GM19463 (cell line): ENCODE measurements around the gene TAF11L6.
"Not testable (repeated sequence)": the region's sequence is repeated elsewhere in the genome, so short reads cannot be mapped to it uniquely, and the experiment has no call there.

ENCODE experiments used
- ATAC-seq: cut with Tn5 transposase; IDR thresholded peaks from one replicate; pipeline ENCODE4 v1.9.1; 2021; ENCODE audit warnings: mild to moderate bottlenecking, moderate library complexity; ENCODE audit not compliant: unreplicated experiment

Gene TAF11L6

DNA sequence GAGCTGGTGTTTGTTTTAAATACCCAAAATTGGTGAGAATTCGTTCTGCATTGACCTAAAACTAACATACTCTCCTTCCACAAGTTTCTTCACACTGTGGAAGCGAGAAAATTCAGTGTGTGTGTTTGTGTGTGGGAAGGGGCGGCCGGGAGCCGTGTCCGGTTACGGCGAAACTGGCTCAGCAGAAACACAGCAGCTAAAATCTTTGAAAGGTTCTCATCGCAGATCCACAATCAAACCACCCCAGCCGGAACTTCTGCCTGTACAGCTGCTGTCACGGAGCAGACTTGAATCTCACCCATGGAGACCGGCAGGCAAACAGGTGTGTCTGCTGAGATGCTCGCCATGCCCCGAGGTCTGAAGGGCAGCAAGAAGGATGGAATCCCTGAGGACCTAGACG, at the start of gene TAF11L6:
Gene TAF11L6, plus strand, starts transcription at position 301 of the 400 bp plus-strand sequence.
- ATAC-seq, result not testable (repeated sequence)

DNA sequence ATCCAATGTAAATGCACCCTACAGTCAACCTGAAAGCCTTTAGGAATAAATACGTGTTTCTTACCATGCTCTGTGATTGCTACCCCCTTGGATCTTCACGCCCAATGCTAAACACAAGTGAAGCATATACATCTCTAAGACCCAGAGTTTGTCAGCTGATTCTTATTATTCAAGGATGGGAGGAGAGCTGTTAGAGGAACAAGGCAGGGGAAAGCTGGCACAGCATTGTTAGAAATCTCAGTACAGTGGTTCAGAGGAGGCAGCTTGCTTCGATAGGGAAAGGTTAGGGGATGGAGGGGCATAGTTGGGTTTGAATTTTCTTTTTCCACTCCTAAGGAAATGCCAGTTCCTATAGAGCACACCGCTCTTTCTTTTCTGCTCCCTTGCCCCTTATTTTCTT, 47.1 kb upstream of the TAF11L6 start:
- no peak for ATAC-seq

DNA sequence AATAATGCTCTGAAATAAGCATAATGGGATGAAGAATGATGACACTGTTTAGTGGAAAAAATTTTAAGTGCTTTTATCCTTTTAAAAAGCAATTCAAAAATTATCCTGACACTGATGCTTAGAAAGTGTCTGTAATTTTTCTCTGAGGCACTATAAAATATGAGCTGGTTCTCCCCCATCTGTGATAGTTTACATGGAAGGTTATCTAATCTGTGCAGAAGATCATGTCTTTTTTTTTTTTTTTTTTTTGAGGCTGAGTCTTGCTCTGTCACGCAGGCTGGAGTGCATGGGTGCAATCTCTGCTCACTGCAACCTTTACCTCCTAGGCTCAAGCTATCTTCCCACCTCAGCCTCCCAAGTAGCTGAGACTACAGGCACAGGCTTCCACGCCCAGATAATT, 45.7 kb upstream of the TAF11L6 start:
- no peak for ATAC-seq

DNA sequence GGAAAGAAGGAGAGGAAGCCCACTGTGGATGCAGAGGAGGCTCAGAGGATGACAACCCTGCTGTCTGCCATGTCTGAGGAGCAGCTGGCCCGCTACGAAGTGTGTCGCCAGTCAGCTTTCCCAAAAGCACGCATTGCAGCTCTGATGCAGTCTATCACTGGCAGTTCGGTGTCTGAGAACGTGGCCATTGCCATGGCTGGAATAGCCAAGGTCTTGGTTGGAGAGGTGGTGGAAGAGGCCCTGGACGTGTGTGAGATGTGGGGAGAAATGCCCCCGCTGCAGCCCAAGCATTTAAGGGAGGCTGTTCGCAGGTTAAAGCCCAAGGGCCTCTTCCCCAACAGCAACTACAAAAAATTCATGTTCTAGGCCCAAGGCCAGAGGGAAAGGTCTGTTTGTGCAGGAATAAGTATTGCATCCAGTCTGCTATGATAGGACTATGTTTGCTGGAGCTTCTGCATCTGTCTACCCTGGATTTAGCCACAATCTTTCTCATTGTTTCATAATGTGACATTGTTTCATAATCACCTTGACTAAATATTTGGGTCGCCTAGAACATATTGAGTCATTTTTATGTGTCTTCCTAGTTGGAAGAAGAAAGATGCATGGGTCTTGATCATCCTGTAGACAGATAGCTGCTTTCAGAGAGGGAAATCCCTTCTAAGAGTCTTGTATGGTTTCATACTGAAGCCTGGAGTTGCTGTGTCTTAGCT, 41.9 kb upstream of the TAF11L6 start:
- not testable (repeated sequence) for ATAC-seq

DNA sequence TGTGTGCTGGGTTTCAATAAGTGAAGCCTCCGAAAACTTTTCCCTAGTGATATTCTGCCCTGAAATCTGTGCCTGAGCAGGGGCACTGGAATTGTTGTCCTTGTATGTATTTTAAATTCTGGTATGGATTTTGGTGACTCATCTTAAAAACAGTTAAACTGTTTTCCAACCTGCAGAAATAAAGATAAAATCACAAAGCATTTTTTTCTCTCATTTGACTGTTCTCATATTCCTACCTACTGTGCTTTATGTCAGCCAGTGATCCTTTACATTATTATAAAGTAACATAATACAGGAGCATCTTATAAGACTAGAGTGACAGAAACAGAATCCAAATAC, 41.3 kb upstream of the TAF11L6 start:
- no peak for ATAC-seq

DNA sequence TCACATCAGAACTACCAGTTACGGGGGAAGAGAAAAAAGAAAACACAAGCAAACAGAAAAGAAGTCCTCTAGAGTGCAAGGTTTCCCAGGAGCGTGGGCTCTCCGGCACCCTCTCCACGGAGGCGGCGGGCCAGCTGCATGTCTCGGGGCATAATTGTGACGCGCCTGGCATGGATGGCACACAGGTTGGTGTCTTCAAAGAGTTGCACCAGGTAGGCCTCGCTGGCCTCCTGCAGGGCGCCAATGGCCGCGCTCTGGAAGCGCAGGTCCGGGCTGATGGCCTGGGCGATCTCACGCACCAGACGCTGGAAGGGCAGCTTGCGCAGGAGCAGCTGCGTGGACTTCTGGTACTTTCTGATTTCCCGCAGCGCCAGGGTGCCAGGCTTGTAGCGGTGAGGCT, 37.2 kb upstream of the TAF11L6 start:
- not testable (repeated sequence) for ATAC-seq

DNA sequence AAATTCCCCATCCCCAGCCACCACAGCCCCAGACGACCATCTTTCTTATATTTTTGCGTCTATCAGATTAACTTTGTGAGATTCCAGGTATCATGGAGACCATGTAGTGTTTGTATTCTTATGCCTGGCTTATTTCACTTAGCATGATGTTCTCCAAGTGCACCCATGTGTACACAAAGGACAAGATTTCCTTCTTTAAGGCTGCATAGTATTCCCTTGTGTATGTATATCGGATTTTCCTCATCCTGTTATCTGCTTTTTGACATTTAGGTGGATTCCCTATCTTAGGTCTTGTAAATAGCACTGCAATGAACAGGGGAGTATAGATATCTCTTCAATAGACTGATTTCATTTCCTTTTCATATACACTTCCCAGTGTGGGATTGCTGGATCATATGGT, 35.7 kb upstream of the TAF11L6 start:
- ATAC-seq, result no peak

DNA sequence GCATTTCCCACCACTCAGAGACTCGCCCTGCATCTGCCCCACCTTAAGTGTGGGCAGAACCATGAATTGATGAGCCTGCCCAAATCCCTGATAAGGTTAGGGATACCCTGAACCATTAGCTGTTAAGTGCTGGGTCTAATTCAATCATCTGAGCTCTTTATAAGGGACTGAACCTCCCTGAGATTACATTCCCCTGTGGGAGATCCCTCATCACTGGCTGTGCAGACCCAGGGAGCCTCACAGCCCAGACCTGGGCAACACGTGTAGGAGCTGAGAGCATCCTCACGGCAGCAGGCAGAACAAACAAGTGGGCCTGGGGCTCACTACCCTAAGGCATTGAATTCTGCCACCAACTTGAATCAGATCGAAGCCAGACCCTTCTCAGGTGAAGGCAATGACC, 31.0 kb upstream of the TAF11L6 start:
- no peak for ATAC-seq

DNA sequence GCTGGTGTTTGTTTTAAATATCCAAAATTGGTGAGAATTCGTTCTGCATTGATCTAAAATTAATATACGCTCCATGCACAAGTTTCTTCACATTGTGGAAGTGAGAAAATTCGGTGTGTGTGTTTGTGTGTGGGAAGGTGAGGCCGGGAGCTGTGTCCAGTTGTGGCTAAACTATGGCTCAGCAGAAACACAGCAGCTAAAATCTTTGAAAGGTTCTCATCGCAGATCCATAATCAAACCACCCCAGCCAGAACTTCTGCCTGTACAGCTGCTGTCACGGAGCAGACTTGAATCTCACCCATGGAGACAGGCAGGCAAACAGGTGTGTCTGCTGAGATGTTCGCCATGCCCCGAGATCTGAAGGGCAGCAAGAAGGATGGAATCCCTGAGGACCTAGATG, 30.5 kb upstream of the TAF11L6 start, which contains the start of gene TAF11L2:
Gene TAF11L2, plus strand, starts transcription at position 301 of the 400 bp plus-strand sequence.
- ATAC-seq, result not testable (repeated sequence)

DNA sequence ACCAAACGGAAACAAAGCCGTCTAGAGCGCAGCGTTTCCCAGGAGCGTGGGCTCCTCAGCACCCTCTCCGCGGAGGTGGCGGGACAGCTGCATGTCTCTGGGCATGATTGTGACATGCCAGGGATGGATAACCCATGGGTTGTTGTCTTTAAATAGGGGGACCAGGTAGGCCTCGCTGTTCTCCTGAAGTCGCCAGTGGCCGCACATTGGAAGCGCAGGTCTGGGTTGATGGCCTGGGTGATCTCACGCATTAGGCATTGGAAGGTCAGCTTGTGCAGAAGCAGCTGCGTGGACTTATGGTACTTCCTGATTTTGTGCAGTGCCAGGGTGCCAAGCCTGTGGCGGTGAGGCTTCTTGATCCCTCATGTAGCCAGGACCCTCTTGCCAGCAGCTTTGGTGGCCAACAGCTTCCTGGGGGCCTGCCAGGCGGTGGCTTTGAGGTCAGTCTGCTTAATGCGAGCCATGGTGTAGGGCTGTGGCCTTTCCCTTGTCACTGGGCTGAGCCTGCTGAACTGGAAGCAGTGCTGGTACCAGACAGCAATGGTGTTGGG, 16.6 kb upstream of the TAF11L6 start:
- ATAC-seq, result no peak

DNA sequence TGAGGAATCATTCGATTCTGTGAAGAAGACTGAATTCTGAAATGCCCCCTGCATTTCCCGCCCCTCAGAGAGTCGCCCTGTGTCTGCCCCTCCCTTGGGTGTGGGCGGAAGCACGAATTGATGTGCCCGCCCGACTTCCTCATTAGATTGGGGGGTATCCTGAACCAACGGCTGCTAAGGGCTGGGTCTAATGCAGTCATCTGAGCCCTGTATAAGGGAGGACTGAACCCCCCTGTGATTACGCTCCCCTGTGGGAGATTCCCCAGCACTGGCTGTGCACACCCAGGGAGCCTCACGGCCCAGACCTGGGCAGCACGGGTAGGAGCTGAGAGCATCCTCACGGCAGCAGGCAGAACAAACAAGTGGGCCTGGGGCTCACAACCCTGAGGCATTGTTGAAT, 10.9 kb upstream of the TAF11L6 start:
- not testable (repeated sequence) for ATAC-seq

DNA sequence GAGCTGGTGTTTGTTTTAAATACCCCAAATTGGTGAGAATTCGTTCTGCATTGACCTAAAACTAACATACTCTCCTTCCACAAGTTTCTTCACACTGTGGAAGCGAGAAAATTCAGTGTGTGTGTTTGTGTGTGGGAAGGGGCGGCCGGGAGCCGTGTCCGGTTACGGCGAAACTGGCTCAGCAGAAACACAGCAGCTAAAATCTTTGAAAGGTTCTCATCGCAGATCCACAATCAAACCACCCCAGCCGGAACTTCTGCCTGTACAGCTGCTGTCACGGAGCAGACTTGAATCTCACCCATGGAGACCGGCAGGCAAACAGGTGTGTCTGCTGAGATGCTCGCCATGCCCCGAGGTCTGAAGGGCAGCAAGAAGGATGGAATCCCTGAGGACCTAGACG, 10.4 kb upstream of the TAF11L6 start, which contains the start of gene TAF11L3:
Gene TAF11L3, plus strand, starts transcription at position 301 of the 400 bp plus-strand sequence.
- ATAC-seq, result not testable (repeated sequence)

DNA sequence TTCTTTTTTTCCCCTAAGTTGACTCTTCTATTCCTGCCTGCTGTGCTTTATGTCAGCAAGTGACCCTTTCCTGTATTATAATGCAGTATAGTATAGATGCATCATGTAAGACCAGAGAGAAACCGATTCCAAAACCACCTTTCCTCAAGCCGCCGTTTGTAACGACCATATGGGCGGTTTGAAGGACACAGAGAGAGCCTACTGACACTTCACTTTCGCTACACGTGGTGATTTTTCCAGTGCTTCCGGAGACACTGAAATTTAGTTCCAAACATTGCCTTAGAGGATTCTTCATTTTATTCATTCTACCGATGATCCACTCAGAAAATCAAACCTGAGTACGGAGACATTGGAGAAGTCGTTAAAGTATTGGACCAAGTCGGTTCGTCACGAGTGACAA, 9.0 kb upstream of the TAF11L6 start:
- not testable (repeated sequence) for ATAC-seq

DNA sequence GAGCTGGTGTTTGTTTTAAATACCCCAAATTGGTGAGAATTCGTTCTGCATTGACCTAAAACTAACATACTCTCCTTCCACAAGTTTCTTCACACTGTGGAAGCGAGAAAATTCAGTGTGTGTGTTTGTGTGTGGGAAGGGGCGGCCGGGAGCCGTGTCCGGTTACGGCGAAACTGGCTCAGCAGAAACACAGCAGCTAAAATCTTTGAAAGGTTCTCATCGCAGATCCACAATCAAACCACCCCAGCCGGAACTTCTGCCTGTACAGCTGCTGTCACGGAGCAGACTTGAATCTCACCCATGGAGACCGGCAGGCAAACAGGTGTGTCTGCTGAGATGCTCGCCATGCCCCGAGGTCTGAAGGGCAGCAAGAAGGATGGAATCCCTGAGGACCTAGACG, 7.0 kb upstream of the TAF11L6 start, which contains the start of gene TAF11L4:
Gene TAF11L4, plus strand, starts transcription at position 301 of the 400 bp plus-strand sequence.
- ATAC-seq, result not testable (repeated sequence)

DNA sequence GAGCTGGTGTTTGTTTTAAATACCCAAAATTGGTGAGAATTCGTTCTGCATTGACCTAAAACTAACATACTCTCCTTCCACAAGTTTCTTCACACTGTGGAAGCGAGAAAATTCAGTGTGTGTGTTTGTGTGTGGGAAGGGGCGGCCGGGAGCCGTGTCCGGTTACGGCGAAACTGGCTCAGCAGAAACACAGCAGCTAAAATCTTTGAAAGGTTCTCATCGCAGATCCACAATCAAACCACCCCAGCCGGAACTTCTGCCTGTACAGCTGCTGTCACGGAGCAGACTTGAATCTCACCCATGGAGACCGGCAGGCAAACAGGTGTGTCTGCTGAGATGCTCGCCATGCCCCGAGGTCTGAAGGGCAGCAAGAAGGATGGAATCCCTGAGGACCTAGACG, 3.5 kb upstream of the TAF11L6 start, which contains the start of gene TAF11L5:
Gene TAF11L5, plus strand, starts transcription at position 301 of the 400 bp plus-strand sequence.
- not testable (repeated sequence) for ATAC-seq

DNA sequence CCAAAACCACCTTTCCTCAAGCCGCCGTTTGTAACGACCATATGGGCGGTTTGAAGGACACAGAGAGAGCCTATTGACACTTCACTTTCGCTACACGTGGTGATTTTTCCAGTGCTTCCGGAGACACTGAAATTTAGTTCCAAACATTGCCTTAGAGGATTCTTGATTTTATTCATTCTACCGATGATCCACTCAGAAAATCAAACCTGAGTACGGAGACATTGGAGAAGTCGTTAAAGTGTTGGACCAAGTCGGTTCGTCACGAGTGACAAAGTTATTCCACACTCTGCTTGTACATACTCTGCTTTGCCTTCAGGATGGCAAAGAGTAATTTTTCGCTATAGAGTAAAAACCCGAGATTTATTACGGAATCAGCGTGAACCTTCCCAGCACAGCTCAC, 2.0 kb upstream of the TAF11L6 start:
- not testable (repeated sequence) for ATAC-seq
